Fibroblast of peridontal ligament (primary cell): ENCODE data around the gene LOXL1.
"Not testable (repeated sequence)": the region's sequence is repeated elsewhere in the genome, so short reads cannot be mapped to it uniquely, and the experiment has no call there.

Experiments used
- DNase-seq: peaks from one replicate; pipeline ENCODE4 v3.0.0-alpha.2; 2010; ENCODE audit errors: extremely low read depth

Gene LOXL1

DNA sequence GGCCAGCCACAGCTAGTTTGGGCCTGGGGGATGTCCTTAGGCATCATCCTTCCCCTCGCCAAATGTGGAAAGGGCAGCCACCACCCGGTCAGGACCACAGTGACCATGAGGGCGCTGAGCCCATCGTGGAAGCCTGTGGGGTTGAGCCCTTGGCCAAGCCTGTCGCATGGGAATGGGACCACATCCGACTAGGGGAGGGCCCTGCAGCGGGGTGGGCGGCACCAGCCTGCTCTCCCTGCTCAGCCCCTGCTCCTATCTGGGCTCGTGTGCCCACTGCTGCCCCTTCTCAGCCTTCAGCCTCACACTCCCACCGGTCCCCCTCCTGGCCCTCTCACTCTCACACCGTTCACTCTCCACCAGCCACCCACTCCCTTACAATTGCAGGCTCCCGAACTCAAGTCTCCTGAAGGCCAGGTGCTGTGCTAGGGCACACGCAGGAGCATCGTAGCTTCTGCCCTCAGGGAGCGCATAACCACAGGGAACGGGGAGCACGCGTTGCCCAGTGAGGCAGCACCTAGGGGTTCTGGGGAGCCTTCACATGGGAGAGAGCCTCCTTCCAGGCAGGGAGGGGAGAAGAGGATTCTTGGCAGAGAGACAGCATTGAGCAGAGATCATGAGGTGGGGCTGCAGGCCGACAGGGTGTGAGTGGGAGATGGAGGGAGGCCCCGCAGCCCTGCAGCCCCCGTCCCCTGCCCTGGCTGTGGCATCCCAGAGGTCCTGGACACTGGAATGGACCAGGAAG is 26.1 kb downstream of the LOXL1 start:
- DNase-seq = no peak

DNA sequence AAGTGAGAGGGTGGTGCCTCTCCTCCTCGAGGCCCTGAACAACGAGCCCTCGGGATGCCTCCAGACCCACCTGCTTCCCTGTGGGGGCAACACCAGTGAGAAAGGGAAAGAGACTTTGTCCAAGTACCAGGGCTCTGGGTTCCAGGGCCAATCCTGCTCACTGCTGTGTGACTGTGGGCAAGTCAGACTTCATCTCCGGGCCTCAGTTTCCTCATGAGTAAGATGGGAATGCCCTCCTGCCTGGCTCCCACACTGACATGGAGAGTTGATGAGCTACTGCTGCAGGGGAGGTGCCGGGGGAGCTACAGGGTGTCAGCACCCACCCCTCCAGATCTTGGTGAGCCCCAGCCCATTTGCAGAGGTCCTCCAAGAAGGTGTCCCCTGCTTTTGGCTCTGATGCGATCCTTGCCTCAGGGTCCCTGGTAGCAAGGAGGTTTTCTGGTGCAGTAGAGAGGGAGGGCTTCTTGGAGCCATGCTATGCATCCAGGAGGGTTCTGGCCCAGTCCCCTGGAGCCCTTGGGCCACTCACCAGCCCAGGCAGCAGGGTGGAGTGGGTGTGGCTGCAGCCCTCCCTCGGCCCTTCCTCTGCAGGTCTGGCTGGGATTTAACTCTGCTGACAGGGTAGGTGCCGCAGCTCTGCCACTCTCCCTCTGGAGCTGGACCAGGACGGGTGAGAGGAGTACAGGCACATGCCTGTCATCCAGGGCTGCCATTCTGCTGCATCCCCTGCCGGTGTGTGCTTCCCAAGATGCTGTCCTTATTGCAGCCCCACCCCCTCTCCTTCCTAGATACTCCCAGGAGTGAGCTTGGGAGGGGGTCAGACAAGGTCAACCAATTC is 26.9 kb downstream of the LOXL1 start:
- DNase-seq = no peak

DNA sequence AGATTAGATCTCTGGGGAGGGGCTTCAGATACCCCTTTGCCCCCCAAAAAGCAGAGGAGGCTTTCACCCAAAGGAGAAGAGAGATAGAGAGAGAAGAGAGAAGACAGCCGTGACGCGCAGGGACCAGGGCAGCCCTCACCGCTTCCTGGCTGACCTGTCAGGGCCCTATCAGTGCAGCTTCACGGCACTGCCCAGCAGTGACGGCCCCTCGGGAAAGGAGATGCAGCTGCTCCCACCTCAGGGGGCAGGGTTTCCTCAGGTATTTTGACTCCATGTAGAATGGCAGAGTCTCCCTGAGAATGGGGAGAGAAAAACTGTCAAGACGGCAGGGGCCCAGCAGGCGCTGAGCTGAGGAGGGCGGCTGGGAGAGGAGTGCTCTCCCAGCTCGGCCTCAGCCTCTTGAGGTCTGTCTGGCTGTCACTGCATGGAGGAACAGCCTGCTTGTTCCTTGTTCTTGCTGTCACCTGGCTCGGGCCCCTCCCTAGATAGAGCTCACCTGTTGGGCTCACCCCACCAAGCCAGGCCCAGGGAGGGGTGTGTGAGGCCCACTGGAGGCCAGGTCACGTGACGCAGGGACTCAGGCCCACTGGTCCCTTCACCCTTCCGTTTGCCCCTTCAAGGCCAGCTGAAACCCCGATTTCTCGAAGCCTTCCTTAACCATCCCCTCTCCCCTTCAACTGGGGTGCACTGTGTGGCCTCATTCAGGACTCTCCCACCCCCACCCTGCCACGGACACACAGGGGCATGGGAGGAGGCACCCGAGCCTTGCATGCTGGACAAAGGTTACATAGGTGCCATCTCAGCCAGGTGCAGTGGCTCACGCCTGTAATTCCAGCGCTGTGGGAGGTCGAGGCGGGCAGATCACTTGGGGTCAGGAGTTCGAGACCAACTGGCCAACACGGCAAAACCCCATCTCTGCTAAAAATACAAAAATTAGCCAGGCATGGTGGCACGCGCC is 28.2 kb downstream of the LOXL1 start:
- no peak for DNase-seq

DNA sequence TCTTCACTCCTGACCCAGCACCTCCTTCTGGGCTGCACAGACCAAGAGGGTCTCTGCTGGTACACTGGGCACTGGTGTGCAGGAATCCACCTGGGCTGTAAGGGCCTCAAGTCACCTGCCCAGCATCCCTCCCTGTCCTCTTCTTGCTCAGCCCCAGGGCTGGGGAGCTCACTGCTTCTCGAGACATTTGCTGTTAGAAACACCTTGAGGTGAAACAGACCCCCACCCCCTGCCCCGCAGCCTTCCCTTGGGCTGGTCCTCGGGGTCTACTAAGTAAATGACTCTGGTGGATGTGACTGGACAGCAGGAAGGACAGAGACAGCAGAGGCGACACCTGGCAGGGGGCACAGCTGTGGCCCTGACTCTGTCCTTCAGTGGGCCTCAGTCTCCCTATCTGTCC is 29.1 kb downstream of the LOXL1 start:
- DNase-seq = no peak

DNA sequence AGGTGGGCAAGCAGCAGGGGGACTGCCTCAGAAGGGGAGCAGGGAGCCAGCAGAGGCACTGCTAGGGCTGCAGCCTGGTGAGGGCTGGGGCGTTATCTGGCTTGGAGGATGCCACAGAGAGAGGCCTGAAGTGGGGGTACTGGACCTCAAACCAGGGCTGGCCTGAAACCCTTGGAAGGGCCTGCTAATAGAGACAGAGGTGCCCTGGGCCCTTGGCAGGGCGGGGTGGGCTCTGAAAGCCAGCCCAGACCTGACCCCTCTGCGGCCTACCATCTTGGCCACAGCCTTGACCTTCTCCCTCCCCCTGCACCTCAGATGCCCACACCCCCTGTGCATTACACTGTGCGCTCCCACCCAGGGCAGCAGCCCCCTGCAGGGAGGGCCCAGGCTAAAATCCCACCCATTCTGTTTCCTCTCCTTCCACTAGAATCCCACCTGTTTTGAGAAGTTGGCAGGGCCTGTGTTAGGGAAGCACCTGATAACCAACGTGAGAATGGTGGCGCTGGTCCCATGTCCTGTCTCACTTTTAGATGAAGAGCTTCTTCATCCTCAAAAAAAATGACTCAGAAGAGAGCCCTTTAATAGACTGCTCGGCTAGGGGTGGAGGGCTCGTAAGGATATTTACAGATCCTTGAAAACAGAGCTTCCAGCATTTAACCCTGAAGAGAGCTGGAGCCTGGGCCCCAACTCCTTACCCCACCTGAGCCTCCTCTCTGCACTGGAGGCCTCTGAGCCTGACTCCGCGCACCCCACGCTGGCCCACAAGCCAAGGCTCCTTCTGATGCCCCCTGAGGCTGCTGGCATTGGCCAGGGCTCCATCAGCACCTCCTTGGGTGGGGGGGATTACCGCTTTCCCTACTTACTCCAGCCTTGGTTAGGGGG is 29.8 kb downstream of the LOXL1 start:
- DNase-seq = no peak

DNA sequence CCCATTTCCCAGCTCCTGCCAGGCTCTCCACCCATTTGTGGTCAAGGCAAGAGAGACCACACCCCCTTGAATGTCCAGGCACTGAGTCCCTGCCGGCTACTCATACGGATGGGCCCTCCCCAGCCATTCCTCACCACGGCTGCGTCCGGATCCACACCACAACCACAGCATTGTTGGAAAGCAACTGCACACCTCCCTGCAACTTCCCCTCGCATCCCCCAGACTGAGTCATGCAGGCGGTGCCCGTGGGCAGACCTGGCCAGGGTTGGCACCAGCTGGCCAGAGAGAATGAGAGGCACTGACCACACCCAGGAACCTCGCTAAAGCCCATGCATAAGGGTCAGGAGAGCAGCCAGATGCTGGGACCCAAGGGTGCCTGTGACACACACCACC is 30.5 kb downstream of the LOXL1 start:
- peak; percentile 88 for DNase-seq

DNA sequence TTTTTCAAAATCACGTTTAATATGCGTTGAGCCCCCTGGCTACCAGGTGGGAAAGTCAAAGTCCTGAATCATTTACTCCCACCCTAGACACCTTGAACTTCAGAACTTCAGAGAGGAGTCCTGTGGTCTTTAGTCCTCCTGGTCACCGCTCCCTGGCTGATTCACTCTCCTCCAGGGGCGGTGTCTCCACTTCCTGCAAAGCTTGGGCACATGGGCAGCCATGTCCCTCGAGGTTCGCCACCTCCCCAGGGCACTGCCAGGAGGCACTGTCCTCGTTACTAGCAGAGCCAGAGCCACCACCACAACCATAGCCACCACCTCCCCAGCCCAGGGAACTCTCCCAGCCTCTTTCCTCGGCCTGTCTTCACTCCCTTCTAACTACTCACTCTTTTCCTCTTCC is 31.0 kb downstream of the LOXL1 start:
- DNase-seq = no peak

DNA sequence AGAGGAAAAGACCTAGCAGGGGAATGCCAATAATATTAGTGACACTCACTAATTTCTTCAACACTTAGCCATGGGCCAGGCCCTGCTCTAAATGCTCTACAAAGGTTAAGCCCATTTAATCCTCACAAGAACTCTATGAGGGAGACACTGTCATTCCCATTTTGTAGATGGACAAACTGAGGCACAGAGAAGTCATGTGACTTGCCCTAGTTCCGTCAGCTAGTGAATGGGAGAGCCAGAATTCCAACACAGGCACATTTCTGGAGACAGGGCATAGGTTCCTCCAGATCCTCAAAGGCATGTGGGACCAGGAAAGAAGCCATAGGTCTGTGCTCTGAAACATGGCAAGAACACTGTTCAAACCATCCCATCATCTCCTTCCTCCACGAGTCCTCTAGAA is 31.5 kb downstream of the LOXL1 start:
- DNase-seq = no peak

DNA sequence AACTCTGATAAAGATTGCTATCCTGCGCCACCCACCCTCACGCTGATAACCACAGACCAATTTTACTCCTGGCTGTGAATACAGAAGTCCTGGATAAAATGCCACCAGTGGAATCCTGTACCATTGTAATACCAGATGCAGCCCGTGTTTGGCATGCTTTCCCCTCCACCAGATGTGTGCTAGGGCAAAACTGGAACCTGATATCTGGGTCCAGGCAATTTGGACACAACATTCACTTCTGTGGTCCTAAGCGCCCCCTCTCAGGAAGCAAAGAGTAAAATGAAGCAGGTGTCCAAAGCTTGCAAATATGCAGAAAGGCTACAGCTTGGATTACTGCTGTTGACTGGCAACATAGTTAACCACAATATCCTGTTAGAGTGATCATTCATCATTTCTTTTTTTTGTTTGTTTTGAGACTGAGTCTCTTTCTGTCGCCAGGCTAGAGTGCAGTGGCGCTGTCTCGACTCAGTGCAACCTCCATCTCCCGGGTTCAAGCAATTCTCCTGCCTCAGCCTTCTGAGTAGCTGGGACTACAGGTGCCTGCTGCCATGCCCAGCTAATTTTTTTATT is 32.8 kb downstream of the LOXL1 start:
- DNase-seq = peak; percentile 35

DNA sequence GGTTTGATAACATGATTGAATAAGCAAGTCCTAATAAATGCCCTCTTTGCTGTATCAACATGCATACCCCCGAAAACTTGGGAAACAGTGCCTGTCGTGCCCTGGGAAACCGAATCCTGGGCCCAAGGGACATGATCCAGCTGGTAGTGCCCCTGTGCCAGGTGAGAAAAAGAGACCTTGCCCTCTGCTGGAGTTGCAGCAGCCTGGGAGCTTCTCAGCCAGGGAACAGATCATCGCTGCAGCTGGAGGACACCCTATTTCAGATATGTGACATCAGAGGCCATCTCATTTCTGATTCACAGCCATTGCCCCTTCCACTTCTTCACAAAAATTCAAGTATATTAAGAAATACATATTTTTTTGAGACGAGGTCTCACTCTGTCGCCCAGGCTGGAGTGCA is 33.5 kb downstream of the LOXL1 start:
- DNase-seq = no peak

DNA sequence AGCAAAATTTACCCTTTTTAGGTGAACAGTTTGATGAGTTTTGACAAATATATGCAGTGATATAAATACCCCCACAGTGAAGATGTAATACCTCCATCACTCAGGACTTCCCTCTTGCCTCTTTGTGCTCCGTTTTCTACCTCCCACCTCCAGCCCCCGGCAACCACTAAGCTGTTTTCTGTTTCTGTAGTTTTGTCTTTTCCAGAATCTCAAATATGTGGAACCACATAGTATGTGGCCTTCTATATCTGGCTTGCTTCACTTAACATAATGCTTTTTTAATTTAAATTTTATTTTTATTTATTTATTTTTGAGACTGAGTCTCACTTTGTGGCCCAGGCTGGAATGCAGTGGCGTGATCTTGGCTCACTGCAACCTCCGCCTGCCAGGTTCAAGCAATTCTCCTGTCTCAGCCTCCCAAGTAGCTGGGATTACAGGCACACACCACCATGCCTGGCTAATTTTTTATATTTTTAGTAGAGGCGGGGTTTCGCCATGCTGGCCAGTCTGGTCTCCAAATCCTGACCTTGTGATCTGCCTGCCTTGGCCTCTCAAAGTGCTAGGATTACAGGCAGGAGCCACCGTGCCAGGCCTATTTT is 34.3 kb downstream of the LOXL1 start:
- not testable (repeated sequence) for DNase-seq

DNA sequence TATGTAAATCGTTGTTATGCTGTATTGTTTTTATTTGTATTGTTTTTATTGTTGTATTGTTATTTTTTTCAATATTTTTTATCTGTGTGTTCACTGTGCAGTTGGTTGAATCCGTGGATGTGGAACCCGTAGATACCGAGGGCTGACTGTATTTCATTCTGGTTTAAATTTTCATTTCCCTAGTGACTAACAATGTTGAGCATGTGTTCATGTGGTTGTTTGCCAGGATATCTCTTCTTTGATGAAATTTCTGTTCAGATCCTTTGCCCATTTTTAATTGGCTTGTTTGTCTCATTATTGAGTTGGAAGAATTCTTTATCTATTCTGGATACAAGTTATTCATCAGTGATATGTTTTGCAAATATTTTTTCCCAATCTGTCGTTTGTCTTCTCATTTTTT is 36.2 kb downstream of the LOXL1 start:
- no peak for DNase-seq

DNA sequence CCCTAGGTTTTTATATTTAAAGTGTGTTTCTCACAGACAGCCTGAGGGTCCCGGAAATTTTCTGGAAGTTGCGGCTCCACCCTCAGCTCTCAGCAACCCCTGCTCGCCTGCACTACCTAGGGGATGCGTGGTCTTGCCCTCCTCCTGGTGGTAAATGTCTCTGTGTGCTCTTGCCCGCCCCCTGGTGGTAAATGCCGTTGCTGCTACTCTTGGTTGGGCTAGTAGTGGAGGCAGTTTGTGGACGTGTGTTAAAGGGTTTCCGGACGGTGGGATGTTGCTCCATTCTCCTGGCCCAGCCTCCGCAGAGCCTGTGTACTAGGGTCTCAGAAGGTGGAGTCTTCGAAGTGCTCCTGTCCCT is 38.5 kb downstream of the LOXL1 start:
- peak; percentile 76 for DNase-seq

DNA sequence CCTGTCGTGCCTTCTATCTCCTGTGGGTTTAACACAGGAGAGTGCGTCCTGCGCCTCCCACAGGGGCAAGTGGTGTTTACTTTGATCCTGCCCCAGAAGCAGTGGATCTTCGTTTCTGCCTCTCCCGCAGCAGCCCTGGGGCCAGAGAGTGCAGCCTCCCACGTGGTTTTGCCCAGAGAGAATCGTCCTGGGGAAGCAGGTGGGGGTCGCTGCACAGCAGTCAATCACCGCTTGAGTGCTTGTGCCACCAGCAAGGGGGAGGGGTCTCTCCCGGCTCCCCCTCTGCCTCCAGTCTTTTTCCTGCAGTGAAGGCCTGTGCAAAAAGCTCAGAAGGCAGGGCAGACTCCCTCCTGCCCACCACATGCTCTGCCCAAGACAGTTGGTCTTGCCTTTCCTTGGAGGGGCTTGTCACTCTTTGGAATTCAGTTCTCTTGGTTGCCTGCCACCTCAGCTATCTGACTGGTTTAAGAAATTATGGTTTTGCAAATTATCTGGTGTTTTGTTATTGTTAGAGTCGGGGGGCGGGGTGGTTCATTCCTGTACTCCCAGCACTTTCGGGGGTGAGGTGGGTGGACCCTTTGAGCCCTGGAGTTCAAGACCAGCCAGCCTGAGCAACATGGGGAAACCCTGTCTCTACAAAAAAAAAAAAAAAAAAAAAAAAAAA is 39.0 kb downstream of the LOXL1 start:
- DNase-seq = no peak

DNA sequence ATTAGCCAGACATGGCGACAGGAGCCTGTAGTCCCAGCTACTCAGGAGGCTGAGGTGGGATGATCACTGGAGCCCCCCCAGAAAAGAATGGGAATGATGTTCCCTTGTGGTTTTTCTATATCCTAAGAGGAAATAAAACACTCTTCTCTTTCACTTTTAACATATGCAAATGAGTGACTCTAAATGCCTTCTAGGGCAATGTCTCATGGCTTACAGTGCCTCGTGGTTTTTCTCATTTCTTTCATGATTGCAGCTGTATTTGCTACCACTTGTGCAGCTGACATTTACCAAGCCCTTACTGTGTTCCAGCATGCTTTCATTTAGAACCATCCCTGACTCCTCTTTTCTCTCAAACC is 39.5 kb downstream of the LOXL1 start:
- DNase-seq = peak; percentile 76

DNA sequence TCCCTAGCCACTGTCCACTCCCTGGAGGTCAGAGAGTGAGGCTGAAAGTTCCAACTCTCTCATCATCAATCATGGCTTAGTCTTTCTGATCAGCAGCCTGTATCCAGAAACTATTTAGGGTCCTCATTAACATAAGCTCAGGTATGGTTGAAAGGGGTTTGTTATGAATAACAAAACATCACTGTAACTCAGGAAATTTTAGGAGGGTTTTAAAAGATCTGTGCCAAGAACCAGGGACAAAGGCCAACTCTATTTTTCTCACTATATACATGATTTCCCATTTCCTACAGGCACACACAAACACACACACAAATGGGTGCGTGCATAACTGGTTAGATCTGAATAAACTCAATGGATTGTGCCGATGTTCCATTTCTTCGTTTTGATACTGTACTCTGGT is 42.2 kb downstream of the LOXL1 start:
- DNase-seq = no peak

DNA sequence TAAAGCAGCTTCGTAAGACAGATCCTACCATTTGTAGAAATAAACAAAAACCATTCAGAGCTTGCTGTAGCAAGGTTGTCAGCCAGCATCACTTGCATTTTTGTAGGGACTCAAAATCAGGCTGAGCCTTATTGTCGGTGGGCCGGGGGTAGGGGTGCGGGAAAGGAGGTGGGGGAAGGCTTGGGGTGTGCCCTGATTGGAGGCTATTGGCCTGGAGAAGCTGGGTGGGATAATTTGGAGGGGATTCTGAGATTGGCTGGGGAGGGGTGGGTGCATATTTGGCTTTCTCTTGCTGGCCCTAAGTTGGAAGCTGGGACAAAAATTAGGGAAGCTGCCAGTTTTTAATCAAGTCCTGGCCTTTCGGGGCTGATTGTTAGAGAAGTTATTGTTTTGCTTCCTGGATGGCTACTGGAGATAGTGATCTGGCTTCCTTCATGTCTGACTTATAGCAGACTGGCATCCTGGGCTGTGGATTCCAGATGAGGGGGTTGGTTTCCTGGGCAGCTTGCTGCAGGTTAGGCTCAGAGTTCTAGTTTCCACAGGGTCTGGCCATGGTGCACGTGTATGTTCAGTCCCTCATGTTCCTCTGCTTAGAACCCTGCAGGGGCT is 43.0 kb downstream of the LOXL1 start:
- no peak for DNase-seq

DNA sequence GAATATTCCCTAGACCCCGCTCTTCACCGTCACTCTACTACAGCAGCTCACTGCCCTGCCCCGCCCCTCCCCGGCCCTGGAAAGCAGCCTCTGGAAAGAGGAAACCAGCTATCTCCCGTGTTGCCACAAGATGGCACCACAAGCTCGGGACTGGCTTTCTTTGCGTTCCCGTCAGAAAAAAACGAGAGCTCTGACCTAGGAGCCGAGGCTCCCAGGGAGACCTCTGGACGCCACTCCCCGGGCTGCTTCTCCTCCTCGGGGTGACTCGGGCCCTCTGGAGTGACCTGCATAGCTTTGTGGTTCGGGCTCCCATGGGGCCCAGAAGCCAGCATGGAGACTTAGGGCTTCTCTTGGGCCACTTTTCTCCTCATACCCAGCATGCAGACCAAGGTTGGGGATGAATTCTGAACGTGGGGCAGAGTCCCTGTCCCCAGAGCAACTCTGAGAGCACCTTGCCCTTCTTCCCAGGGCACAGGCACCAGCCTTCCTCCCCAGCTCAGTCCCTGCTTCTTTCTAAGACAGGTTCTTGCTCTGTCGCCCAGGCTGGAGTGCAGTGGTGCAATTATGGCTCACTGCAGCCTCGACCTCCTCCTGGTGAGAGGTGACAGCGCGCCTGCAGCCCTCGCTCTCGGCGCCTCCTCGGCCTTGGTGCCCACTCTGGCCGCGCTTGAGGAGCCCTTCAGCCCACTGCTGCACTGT is 46.9 kb downstream of the LOXL1 start:
- DNase-seq = peak; percentile 84

DNA sequence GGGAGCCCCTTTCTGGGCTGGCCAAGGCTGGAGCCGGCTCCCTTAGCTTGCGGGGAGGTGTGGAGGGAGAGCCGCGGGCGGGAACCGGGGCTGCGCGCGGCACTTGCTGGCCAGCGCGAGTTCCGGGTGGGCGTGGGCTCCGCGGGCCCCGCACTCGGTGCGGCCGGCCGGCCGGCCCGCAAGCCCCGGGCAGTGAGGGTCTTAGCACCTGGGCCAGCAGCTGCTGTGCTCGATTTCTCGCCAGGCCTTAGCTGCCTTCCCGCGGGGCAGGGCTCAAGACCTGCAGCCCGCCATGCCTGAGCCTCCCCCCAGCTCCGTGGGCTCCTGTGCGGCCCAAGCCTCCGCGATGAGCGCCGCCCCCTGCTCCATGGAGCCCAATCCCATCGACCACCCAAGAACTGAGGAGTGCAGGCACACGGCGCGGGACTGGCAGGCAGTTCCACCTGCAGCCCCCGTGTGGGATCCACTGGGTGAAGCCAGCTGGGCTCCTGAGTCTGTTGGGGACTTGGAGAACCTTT is 47.5 kb downstream of the LOXL1 start:
- DNase-seq = not testable (repeated sequence)
